GM18867 (cell line): ENCODE results near the gene SCD5.

Experiments
- ATAC-seq: cut with Tn5 transposase; IDR thresholded peaks from one replicate; pipeline ENCODE4 v1.9.1; 2021; ENCODE audit warnings: mild to moderate bottlenecking, moderate library complexity; ENCODE audit not compliant: unreplicated experiment

Gene SCD5

GRCh38 chr4:82642331-82642730, 156.3 kb downstream of the SCD5 start:
- ATAC-seq, result no peak

- ATAC-seq, result no peak
These were observed 158.1 kb downstream of the SCD5 start for GRCh38 chr4:82640540-82640939.

GRCh38 chr4:82639971-82640370, 158.6 kb downstream of the SCD5 start:
- ATAC-seq, result no peak

- peak; percentile 49 for ATAC-seq
These were observed 160.1 kb downstream of the SCD5 start for GRCh38 chr4:82638479-82638878.

- ATAC-seq, result no peak
These were observed 168.5 kb downstream of the SCD5 start for GRCh38 chr4:82630079-82630478.

- no peak for ATAC-seq
These were observed 169.2 kb downstream of the SCD5 start for GRCh38 chr4:82629238-82630000.

- ATAC-seq, result no peak
These were observed 172.2 kb downstream of the SCD5 start for GRCh38 chr4:82626251-82626868.

- ATAC-seq, result no peak
These were observed 173.8 kb downstream of the SCD5 start for GRCh38 chr4:82624819-82625218.

- ATAC-seq, result no peak
These were observed 175.4 kb downstream of the SCD5 start for GRCh38 chr4:82623121-82623683.

GRCh38 chr4:82621251-82621650, 177.3 kb downstream of the SCD5 start:
- no peak for ATAC-seq

- no peak for ATAC-seq
These were observed 178.4 kb downstream of the SCD5 start for GRCh38 chr4:82620126-82620735.

GRCh38 chr4:82618103-82618720, 180.4 kb downstream of the SCD5 start:
- ATAC-seq, result no peak

GRCh38 chr4:82614838-82615449, 183.7 kb downstream of the SCD5 start:
- no peak for ATAC-seq

- no peak for ATAC-seq
These were observed 185.5 kb downstream of the SCD5 start for GRCh38 chr4:82613121-82613520.

- ATAC-seq, result no peak
These were observed 186.6 kb downstream of the SCD5 start for GRCh38 chr4:82611982-82612381.

- ATAC-seq, result no peak
These were observed 187.1 kb downstream of the SCD5 start for GRCh38 chr4:82611527-82611926.

- no peak for ATAC-seq
These were observed 188.6 kb downstream of the SCD5 start for GRCh38 chr4:82610041-82610440.

- ATAC-seq, result no peak
These were observed 192.0 kb downstream of the SCD5 start for GRCh38 chr4:82606622-82607021.

- ATAC-seq, result no peak
These were observed 194.1 kb downstream of the SCD5 start for GRCh38 chr4:82604522-82604921.

GRCh38 chr4:82601242-82602015, 197.2 kb downstream of the SCD5 start:
- no peak for ATAC-seq
